NCI-H446 treated with DMSO at 0.1 percent for 48 hours (cell line): ENCODE measurements around the gene CADM1.

Experiments used
- DNase-seq: peaks from one replicate; lab custom pipeline; 2025; lab: John Stamatoyannopoulos, UW

CADM1 gene

DNA sequence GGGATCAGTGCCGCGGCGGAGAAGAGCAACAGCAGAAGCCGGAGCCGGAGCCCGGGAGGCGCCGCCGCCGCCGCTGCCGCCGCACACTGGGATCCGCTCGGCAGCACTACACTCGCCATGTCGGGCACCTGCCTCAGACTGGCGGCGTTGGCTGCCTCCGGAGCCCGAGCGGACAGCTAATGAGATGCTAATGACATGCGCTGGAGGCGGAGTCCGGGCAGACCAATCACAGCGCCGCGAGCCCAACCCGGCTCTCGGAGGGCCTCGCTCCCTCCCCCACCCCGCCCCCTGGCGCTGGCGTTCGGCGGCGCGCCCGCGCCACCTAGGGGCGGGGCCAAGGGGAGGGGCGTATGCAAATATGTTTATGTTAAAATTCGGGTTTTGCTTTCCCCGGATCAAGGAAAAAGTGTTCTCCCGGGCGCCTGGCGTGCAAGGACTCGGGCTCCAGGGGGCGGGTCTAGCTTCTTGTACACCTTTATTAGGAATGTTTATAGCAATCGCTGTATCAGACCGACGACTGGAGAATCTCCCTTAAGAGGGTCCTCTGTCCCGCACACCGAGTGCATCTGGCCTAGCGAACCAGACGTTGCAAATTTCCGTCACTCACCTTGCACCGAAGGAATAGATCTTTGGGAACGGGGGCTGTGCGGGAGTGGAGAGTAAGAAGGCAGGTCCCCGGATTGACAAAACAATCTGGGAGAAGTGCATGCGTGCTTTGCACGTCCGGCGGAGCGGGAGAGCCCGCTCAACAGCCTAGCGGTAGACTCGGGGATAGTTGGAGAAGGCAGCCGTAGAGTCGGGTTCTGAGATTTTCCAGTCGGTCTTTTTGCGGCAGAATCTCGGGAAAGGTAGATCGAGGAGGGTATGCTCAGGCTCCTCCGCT is at the start of gene CADM1:
TSS of gene CADM1 (minus strand) at position 140 of the 883 bp plus-strand sequence.
- DNase-seq = peak; percentile 96

DNA sequence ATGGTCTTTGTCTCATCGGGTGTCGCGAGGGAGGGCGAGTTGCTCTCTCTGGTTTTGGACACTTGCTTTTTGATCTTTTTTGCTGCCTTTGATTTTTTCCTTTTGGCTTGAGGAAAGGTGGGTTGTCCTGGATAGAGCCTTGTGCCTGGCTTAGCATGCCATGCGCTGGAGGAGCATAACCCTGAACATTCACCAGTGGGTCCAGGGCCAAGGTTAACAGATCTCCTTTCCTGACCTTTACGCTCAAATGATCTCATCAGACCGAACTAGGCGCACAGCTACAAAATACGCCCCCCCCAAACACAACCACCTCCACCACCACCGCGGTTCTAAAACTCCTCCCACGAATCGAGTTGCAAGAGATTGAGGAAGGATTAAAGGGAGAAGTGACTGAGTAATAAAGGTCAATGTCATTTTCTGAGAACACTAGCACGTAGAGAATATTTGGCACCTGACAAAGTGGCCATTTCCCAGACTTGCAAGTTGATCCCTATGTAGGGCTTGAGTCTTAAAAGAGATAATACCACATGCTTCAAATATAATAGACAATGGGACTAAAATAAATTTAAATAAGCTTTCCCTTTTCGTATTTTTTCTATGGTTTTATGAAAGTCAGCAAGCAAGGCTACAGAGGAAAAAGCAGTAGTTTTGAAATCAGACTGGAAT is 48.7 kb upstream of the CADM1 start:
- DNase-seq = no peak

DNA sequence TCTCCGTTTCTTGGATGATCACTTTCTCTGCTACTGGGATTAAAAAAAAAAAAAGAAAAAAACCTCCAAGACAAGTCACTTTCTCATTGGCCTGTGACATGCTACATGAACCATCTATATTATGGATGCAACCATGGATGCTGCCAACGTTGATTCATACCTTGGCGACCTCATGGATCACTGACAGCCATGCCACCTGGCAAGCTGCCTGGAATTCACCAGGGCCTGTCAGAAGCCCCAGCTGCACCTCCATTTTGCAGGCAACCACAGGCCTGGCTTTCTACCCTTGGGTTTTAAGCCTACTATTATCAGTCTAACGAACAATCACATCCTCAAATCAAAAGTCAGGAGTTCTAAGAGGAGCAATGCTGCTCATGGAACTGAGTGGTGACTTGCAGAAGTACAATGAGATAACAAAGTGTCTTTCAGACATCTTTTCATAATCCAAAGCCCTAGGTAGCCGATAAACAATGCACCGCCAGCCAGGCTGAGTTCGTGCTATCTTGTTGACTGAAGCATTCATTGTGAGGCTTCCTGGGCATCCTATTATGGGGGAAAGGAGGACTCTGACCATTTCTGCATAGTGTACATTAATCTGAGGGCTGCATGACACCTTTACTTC is 48.0 kb upstream of the CADM1 start:
- peak; percentile 76 for DNase-seq

DNA sequence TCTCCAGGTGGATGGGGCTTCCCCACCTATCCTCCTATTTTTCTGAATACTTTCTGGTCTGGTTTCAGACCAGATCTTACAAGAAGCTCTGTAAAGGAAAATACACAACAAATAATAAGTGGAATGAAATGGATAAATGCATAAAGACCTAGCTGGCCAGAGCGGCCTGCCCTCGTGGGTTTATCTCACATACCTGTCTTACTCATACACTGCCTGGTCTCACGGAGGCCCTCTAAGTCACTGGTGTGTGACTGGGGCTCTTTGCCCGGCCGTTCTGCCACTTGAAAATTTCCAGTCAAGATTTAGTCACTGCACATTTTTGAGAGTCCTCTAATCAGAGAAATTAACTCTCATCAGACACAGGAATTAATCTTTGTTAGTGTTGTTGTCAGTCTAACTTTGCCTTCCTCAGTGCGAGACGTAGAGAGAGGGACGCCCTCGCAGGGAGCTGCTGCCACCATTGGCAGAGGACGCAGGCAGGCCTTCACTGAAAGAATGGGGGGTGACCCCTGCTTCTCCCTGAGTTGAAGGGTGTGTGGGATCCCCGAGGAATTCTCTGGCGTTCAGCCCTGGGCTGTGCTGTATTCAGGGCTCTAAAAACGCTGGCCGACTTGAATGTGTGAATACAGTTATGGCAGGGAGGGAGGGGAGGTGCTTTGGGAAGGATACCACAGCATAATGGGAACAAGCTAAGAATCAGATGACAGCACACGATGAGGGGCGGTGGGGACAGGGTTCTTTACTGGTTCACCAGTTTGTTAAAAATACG is 46.3 kb upstream of the CADM1 start:
- DNase-seq = no peak

DNA sequence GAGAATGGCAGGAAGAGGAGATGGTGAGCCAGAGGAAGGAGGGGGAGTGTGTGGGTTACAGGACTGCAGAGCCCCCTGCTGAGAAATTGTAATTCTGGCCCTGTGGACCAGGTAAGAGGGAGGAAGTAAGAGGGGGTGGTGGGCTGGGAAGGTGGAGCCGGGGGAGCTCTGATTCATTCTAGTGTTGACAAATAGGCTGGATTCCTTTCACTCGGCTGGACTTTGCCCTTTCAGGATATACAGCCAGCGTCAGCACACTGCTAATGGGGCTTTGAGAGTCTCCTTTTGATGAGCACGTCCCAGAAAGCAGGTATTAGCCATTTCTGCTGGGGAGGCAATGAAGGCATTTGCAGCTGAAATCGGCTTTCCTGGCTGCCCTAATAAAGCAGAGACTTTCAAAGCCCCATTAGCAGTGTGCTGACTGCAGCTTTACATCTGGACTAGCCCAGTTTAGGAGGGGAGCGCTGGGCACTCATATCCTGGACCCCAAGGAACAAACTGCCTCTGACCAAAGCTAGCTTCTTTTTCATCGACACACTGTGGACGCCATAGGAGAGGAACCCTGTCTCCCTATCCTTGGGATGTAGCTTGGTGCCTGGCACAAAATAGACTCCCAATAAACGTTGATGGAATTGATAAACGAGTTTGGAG is 44.8 kb upstream of the CADM1 start:
- DNase-seq = no peak

DNA sequence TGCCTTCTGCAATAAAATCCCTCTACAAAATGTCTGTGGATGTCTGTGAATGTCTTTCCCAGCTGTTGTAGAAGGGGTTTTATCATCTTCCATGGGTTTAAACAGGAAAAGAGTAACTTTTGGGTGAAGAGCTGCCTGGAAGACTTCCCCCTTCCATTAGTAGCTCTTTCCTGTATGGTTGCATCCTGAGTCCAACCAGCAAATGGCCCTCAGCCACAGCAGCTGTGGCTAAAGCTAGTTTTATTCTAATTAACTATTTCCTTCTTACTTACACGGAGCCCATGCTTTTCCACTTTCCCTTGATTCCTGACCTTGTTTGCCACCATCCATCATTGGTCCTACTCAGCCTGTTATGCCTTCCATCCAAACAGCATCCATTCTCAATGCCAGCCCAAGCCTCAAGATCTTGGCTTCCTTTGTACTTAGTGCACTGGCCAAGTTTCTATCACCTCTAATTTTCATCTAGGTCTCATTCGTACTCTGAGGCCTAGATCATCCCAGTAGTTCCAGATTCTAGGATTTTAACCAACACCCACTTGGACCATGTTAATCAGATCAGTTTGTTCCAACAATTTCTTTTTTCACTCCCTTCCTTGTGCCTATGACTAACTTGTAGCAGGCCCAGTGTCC is 41.5 kb upstream of the CADM1 start:
- DNase-seq = no peak

DNA sequence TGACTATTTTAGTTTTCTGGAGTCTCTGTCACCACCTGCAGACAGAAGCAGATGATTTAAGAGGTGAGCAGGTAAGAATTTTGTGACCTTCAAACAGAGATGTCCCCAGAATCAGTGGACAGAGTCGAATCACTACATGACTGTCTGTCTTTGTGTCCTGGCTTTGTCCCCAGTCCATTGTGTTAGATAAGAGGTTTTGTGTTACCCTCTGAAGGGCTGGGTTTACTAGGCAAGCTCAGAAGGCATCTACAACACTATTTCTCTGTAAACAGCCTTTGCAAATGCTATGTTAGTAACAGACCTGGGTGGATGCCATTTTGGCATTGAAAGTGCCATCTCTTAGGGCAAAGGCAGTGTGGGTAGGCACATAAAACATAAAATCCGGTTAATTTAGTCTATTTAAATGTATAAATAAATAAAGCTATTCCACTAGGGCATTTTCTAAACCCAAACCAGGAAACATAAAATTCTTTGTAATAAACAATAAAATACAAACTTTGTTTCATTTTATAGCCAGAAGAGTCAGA is 40.3 kb upstream of the CADM1 start:
- DNase-seq = no peak

DNA sequence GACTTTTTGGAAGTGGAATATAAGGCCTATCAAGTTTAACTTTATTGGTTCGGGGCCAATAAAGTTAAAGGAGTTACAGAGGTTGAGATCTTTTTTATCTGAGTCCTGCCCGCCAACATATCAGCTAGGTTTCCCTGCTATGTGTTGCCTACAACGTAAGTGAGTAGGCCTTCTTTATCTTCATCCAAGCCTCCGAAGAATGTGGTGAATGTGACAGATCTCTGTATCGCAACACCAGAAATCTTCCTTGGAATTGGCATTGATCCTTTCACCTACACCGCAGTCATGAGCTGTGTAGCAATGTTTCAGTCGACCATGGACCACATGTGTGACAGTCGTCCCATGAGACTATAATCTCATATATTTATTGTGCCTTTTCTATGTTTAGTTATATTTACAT is 37.3 kb upstream of the CADM1 start:
- no peak for DNase-seq

DNA sequence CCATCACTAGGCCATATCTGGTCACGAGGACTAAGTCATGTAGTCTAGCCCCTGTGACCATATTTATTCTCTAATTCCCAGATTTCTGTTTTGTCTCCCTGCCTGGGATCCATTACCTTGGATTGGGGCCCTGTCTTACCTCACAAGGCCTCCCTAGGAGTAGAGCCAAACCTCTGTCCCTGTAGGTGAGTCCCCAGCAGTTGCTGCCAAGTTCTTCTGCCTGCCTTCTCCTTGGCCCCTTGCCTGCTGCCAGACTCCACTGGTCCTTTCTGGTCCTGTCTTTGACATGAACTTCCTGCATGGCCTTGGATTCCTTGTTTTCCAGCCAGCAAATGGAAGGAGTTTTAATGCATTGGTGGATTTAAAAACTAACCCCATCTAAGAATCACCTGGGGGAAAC is 35.6 kb upstream of the CADM1 start:
- DNase-seq = no peak

DNA sequence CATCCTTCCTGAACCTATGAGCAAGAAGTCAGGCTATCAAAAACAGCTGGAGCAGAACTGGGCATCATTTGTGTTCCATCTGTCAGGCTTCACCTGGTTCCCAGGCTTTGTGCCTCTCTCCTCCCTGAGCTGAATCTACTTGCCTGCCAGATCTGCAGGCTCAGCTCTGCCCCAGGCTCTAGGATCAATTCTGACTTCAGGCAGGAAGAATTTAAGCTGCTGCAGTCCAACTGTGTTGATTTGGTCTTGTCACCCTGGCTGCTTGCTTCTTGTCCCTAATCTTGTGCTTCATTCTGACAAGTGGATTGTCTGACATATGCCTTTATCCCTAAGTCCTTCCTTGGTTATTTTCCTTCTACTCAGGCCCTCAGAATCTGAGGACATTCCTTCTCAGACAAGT is 31.6 kb upstream of the CADM1 start:
- DNase-seq = no peak

DNA sequence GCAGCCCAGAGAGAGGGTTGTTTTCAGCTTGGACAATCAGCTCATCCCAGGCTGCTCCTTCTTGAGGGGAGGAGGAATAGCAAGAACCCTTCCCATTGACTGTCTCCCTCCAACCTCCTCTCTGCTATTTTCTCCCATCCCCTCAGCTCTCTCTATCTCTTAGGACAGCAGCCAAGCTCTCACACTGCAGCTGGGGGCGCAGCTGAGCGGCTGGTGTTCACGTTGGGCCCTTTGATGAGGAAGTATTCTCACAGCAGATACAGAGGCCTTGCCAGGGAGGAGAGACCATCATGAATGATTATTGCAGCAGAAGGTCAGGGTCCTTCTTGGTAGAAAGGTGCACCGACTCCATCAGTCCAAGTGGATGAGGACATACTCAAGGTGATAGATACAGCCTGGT is 26.5 kb upstream of the CADM1 start:
- no peak for DNase-seq

DNA sequence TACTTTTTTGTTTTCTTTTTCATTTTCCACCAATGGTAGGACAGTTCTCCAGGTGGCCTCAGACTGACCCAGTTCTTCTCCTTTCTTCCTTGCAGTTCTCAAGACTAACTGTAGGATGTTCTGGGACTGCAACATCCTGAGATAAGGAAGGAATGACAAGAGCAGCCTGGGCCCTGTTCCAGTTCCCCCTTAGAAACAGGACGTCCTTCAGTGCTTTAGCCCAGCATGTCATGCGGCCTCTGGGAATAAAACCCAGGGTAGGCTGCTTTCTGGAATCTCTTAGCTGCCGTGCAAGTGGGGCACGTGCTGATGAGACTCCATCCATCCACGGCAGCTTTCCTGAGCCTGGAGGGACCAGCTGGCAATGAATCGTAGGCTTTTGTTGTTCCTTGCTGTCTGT is 24.0 kb upstream of the CADM1 start:
- DNase-seq = no peak

DNA sequence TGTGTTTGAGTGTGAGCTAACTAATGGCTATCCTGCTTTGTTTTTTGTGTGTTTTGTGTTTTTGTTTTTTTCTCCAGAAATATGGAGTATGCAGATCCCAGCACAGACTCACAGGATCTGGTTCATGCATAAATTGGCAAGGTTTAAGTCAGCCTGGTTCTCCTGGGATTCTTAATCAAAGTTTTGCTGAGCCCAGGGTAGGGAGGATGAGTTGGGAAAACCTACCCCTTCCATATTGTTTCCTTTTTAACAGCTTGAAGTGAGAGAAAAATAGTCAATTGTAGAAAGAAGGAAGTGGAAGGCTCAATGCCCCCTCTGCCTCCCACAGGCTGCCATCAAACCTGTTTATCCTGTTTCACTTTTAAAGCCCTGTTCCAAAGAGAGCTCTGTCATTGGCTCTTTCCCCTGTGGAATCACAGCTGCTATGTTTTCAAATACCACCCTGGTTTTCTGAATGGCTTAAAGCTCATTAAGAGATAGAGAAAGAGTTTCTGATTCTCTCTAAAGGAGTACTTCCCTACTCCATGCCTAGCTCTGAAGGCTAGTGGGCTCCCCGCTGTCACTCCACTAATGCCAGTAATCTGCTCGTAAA is 23.4 kb upstream of the CADM1 start:
- DNase-seq = no peak

DNA sequence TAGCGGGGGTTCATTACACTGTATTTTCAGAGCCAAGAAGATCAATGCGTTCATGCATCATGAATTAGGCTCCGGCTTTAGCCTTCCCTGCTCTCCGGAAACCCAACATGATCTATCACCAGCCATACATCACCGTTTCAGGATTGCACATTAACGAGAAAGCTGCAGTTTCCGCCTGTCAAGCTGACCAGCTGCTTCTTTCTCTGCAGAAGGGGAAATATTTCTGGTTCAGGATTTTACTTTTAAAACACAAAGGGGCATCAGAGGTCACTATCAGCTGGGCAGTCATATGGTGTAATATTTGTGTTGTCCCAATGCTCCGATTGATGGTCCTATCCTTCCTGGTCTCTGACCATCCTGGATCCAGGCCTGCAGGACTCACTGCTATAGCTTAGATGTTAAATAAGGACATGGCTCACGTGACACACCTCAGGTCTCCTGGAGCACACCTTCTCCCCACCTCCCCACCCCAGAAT is 21.4 kb upstream of the CADM1 start:
- no peak for DNase-seq

DNA sequence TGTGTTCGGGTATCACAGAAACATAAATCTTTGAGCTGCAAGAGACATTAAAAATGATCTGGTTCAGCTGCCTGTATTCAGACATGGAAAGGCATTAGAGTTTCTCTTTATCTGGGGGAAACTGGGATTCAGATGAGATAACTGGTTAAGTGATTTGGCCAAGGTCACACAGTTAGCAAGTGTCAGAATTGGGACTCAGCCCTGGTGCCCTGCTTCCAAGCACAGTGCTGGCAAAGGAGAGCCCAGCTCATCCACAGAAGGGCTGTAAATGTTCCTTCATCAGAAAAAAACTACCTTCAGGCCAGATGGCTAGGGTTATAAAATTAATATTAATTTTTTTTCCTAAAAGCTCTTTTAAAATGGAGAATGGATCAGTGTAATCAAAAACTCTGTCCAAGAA is 20.4 kb upstream of the CADM1 start:
- DNase-seq = no peak

DNA sequence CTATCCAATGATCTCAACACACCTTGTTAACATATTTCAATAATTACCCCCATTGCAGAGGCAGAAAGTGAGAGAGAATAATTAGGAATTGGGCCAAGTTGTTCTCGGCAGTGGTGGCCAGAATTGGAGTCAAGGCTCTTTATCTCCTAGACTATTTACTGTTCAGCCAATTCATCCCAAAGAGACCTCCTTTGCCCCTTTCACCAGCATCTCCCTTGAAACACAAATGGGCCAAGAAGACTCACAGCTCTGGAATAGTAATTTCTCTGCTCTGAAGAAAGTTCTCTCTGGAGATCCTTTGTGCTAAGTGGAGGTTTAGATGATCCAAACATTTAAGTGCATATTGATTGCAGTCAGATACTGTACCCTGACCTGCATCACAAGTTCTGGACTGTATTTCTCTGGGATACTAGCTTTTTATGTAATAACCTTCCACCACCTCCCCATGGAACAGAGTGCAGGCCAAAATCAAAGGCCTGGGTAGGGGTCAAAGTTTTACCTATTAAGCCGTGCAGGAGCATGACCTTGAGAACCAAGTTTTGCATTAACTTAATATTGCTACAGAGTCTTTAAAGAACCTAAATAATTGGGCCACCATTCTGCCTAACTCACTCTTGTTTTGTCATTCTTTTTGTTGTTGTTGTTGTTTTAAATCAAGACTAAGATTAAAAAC is 19.6 kb upstream of the CADM1 start:
- DNase-seq = no peak

DNA sequence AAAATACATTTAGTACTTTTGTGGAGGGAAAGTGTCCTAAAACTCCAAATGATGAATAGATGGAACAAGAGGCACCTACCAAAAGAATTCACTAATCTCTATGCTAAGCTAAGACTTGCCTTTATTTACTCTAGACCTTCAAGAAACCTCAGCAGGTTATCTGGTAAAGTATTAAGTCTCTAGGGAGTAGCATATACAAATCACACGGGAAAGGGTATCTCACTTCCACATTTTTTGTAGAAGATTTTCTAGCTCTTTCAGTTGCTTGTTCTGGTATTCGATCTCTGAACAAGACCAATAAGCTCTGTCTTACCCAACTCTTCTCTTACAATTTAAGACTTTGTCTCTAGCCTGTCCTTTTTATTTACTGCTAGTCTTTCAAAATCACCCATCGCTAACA is 18.1 kb upstream of the CADM1 start:
- DNase-seq = no peak

DNA sequence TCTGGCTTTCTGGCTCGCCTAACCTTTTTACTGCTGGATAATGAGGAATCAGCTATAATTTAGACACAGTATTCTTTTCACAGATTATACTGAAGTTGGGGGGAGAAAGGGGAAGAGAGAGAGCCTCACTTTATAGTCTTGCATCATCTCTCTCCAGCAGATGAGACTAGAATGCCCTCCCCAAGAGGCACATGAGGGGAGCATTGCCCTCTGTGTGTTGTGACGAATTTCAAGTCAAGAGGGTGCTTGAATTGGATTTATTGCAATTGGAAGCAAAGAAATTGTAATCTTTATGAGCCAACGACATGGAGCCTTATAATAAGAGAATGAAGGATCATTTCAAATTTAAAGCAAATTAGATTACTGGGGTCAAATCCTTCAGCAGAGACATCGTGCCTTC is 17.6 kb upstream of the CADM1 start:
- no peak for DNase-seq

DNA sequence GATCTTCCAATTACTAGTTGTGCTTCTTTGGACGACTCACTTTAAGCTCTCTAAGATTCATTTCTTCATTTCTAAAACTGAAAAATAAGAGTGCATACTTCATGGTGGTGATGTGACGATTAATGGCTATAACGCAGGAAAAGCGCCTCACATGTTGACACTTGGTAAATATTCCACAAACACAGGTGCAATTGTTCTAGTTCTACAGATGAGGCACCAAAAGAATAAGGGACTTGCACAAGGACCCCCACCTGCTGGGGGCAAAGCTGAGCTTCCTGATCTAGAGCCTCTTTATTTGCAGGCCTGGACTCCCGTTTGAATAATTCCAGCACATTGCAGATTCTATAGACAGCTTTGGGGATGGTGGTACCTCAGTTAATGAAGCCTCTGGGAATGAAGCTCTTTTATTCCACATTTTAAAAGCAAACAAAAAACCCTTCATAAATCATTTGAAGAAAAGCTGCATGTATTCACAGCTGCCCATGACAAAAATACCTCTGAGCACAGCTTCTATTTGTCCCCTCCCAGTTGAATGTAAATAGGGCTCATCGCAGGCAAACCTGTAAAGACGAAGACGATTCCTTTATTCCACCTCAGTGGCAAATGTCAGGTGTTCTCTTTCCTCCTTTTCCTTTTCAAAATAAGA is 14.9 kb upstream of the CADM1 start:
- no peak for DNase-seq
